LNCaP clone FGC (cell line): ENCODE measurements around the gene MYD88.

Experiments
- DNase-seq: peaks from one replicate; pipeline ENCODE4 v3.0.0-alpha.2; 2011; ENCODE audit warnings: low read depth
- H3K4me3 ChIP-seq: 2 replicates; pipeline ENCODE4 v1.5.1; 2011; ENCODE audit warnings: mild to moderate bottlenecking, low read depth, low read length, control low read depth
- CTCF ChIP-seq: IDR thresholded peaks from 2 replicates; pipeline ENCODE4 v1.5.1; 2012; ENCODE audit warnings: mild to moderate bottlenecking; ENCODE audit not compliant: control insufficient read depth, insufficient read depth; ENCODE audit errors: extremely low read depth

The MYD88 gene

GRCh38 chr3:38139652-38140051, 1.2 kb downstream of the MYD88 start:
- peak overlapping the region; percentile 84 for H3K4me3 ChIP-seq
- DNase-seq, result no peak
- TF ChIP-seq CTCF, result no peak

GRCh38 chr3:38140326-38141172, 2.1 kb downstream of the MYD88 start:
- no peak for DNase-seq
- TF ChIP-seq CTCF, result no peak
- H3K4me3 ChIP-seq, result no peak overlapping the region

GRCh38 chr3:38141173-38141951, 2.9 kb downstream of the MYD88 start:
- DNase-seq, result no peak
- no peak for TF ChIP-seq CTCF

GRCh38 chr3:38141952-38142273, 3.5 kb downstream of the MYD88 start:
- H3K4me3 ChIP-seq, result no peak overlapping the region
- DNase-seq, result no peak
- TF ChIP-seq CTCF, result no peak

More at GRCh38 chr3:38141173-38141951, 2.9 kb downstream of the MYD88 start:
- H3K4me3 ChIP-seq, result no peak overlapping the region

- no peak for TF ChIP-seq CTCF
- no peak for DNase-seq
- no peak overlapping the region for H3K4me3 ChIP-seq
Observed at GRCh38 chr3:38142959-38143358, 4.5 kb downstream of the MYD88 start.

GRCh38 chr3:38143511-38143910, 5.0 kb downstream of the MYD88 start:
- DNase-seq, result no peak
- H3K4me3 ChIP-seq, result no peak overlapping the region
- TF ChIP-seq CTCF, result no peak
